T-helper 1 cell (primary cell): ENCODE measurements around the gene SMAD6.

ENCODE experiments used
- DNase-seq, 5 donors: peaks; one replicate each; pipeline ENCODE4 v3.0.0-alpha.2; 2012 to 2020

SMAD6 gene

GRCh38 chr15:66801266-66801665 lies 99.2 kb downstream of the SMAD6 start:
- no peak for DNase-seq

GRCh38 chr15:66802025-66803001 lies 100.3 kb downstream of the SMAD6 start:
- no peak for DNase-seq

- DNase-seq, result no peak
Measured at GRCh38 chr15:66803182-66803729, 101.2 kb downstream of the SMAD6 start.

GRCh38 chr15:66803749-66804148 lies 101.7 kb downstream of the SMAD6 start:
- DNase-seq, result no peak

- DNase-seq, result no peak
Measured at GRCh38 chr15:66805202-66805885, 103.3 kb downstream of the SMAD6 start.

- no peak for DNase-seq
Measured at GRCh38 chr15:66808181-66808824, 106.3 kb downstream of the SMAD6 start.

GRCh38 chr15:66809664-66810063 lies 107.6 kb downstream of the SMAD6 start:
- DNase-seq, result no peak

- no peak for DNase-seq
Measured at GRCh38 chr15:66815318-66815717, 113.3 kb downstream of the SMAD6 start.

GRCh38 chr15:66816201-66816600 lies 114.2 kb downstream of the SMAD6 start:
- DNase-seq, result no peak

GRCh38 chr15:66819084-66819483 lies 117.0 kb downstream of the SMAD6 start:
- DNase-seq, result no peak

GRCh38 chr15:66820481-66821176 lies 118.6 kb downstream of the SMAD6 start:
- DNase-seq, result no peak

- no peak for DNase-seq
Measured at GRCh38 chr15:66821307-66821706, 119.3 kb downstream of the SMAD6 start.

GRCh38 chr15:66822114-66822513 lies 120.1 kb downstream of the SMAD6 start:
- DNase-seq, result no peak

- DNase-seq, result no peak
Measured at GRCh38 chr15:66822576-66822975, 120.5 kb downstream of the SMAD6 start.

- DNase-seq, result no peak
Measured at GRCh38 chr15:66823601-66824000, 121.6 kb downstream of the SMAD6 start.

- DNase-seq, result no peak
Measured at GRCh38 chr15:66824424-66824823, 122.4 kb downstream of the SMAD6 start.

- no peak for DNase-seq
Measured at GRCh38 chr15:66825139-66825538, 123.1 kb downstream of the SMAD6 start.

GRCh38 chr15:66825731-66826130 lies 123.7 kb downstream of the SMAD6 start:
- DNase-seq, result no peak

GRCh38 chr15:66826507-66826906 lies 124.5 kb downstream of the SMAD6 start:
- DNase-seq, result no peak

GRCh38 chr15:66827039-66827697 lies 125.1 kb downstream of the SMAD6 start:
- DNase-seq, result no peak

- DNase-seq, result no peak
Measured at GRCh38 chr15:66827698-66828055, 125.6 kb downstream of the SMAD6 start.
